Sigmoid colon (tissue), 7 donors: ENCODE data around the gene HEMGN. TPM values are rescaled to one million over a fixed set of nuclear protein-coding genes. Genes with fewer than 3 reads are reported as not detected.

ENCODE experiments used
- DNase-seq: peaks from one replicate; pipeline ENCODE4 v3.0.0-alpha.2; 2019
- H3K27ac ChIP-seq, 4 donors: fragments of 200-600 bp; sonication (generic); one replicate each; pipeline ENCODE4 v1.5.1; 2016 to 2019; ENCODE audit warnings: mild to moderate bottlenecking in 1 of 4
- H3K27me3 ChIP-seq, 3 donors: fragments of 200-600 bp; sonication (generic); one replicate each; pipeline ENCODE4 v1.5.1; 2019; ENCODE audit warnings: mild to moderate bottlenecking in 1 of 3
- H3K36me3 ChIP-seq, 4 donors: fragments of 200-600 bp; sonication (generic); one replicate each; pipeline ENCODE4 v1.5.1; 2016 to 2019
- H3K4me1 ChIP-seq, 4 donors: fragments of 200-600 bp; sonication (generic); one replicate each; pipeline ENCODE4 v1.5.1; 2017 to 2019
- H3K4me3 ChIP-seq, 4 donors: fragments of 200-600 bp; sonication (generic); one replicate each; pipeline ENCODE4 v1.5.1; 2017 to 2019; ENCODE audit warnings: mild to moderate bottlenecking in 2 of 4, moderate library complexity in 1 of 4
- H3K9me3 ChIP-seq, 4 donors: fragments of 200-600 bp in 3 of 4; sonication (generic) in 3 of 4; one replicate each; pipeline versions ENCODE4 v1.5.1 to v1.6.1; 2013 to 2019
- EP300 ChIP-seq, 4 donors: sonication (generic); formaldehyde crosslinking; IDR thresholded peaks; one replicate each; pipeline ENCODE4 v1.6.1; 2017; ENCODE audit warnings: antibody characterized with exemption in 4 of 4
- POLR2A ChIP-seq, 2 donors: fragments of 450-650 bp; IDR thresholded peaks; one replicate each; pipeline ENCODE4 v1.6.1; 2016; ENCODE audit warnings: antibody characterized with exemption in 2 of 2, mild to moderate bottlenecking in 2 of 2, moderate library complexity in 2 of 2
- POLR2AphosphoS5 ChIP-seq, 4 donors: sonication (generic); formaldehyde crosslinking; IDR thresholded peaks; one replicate each; pipeline ENCODE4 v1.6.1; 2017; ENCODE audit warnings: antibody characterized with exemption in 4 of 4
- WGBS, 2 donors: extraction: QIAGEN DNeasy Blood & Tissue Kit; methylation state at CpG; one replicate each; pipeline ENCODE4 v1.1.7; 2013; 5-methylcytosine and 5-hydroxymethylcytosine counted together
- intact Hi-C: fragments of 100-400 bp; cut with DNase I; formaldehyde crosslinking; loops from one replicate; pipeline ENCODE4 v1.15.1; 2023
- polyA plus RNA-seq, 3 donors: library from polyadenylated mRNA; stranded (reverse); fragments of 200-250 nt; gene quantifications; one replicate each; pipeline ENCODE4 v1.2.3, GENCODE V29; 2013
- total RNA-seq, 4 donors: library from RNA; depleted of rRNA; stranded (reverse); fragments of >200 nt; gene quantifications; one replicate each; pipeline ENCODE4 v1.1.0, GENCODE V29; 2016
- TF ChIP-seq, protein P1 (sequence below), 4 experiments: fragments of 450-650 bp in 3 of 4; fragments of 200-600 bp in 1 of 4; IDR thresholded peaks; one replicate each; pipeline ENCODE4 v1.5.1; 2016 to 2019; ENCODE audit warnings: antibody characterized with exemption in 4 of 4, mild to moderate bottlenecking in 3 of 4, moderate library complexity in 2 of 4
- donor health status: healthy with polysubstance abuse.
- donor health status: Bipolar disorder and iron deficiency.
- donor health status: healthy.

HEMGN gene
- total and polyA plus RNA-seq, 7 donors = 0.25 TPM; not detected in 6

DNA sequence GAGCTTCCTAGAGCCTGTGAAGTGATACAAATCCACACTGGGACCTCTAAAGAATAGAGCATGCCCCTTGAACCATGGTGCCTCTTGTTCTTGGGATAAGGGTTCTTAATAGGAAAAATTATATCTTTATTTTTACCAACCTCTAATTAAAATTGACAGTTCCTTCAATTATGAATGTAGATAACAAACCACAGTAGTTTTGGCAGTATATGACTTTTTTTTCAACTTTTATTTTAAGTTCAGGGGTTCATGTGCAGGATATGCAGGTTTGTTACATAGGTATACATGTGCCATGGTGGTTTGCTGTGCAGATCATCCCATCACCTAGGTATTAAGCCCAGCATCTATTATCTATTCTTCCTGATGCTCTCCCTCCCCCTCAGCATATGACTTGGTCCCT lies 974 bp downstream of the HEMGN start:
- peaks cover 0 to 40% (median 0%) of the 10 kb centered on the region in 3 donors for H3K27me3 ChIP-seq
- TF ChIP-seq, protein P1, sequence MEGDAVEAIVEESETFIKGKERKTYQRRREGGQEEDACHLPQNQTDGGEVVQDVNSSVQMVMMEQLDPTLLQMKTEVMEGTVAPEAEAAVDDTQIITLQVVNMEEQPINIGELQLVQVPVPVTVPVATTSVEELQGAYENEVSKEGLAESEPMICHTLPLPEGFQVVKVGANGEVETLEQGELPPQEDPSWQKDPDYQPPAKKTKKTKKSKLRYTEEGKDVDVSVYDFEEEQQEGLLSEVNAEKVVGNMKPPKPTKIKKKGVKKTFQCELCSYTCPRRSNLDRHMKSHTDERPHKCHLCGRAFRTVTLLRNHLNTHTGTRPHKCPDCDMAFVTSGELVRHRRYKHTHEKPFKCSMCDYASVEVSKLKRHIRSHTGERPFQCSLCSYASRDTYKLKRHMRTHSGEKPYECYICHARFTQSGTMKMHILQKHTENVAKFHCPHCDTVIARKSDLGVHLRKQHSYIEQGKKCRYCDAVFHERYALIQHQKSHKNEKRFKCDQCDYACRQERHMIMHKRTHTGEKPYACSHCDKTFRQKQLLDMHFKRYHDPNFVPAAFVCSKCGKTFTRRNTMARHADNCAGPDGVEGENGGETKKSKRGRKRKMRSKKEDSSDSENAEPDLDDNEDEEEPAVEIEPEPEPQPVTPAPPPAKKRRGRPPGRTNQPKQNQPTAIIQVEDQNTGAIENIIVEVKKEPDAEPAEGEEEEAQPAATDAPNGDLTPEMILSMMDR (IDR thresholded peaks at IDR 0.05) = no peak
- no peak for TF ChIP-seq POLR2A (IDR thresholded peaks at IDR 0.05)
- no peak for TF ChIP-seq EP300 (IDR thresholded peaks at IDR 0.05)
- intact Hi-C loops = no loop called here

DNA sequence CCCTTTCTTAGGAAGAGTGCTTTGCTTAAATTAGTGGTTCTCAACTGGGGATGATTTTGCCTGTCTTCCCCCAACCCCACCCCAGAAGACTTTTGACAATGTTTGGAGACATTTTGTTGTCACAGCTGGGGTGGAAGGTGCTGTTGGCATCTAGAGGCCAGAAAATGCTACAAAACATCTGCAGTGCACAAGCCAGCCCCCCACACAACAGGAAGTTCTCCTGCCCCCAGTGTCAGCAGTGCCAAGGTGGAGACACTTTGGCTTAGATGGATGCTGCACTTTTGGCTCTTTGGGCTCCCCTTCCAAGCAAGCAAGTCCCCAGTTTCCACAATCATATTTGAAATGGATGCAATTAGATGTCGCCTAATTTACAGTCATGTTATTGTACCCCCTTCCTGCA lies 2.7 kb downstream of the HEMGN start:
- intact Hi-C loops = no loop called here
- DNase-seq = no peak
- Histone ChIP-seq H3K27ac (no peak overlapping the region), H3K9me3 (no peaks in the 10 kb centered on the region), H3K36me3 (no peaks in the 10 kb centered on the region), H3K4me1 (no peaks in the 10 kb centered on the region), H3K27me3 (peaks cover 0 to 41% (median 0%) of the 10 kb centered on the region in 3 donors), H3K4me3 (no peak overlapping the region)
- TF ChIP-seq POLR2A (IDR thresholded peaks at IDR 0.05) (no peak), POLR2AphosphoS5 (IDR thresholded peaks at IDR 0.05) (no peak), EP300 (IDR thresholded peaks at IDR 0.05) (no peak)
- TF ChIP-seq, protein P1 (IDR thresholded peaks at IDR 0.05) = no peak
- 48 to 81% methylated on average over 1 of the region's 1 CpG for WGBS, 2 donors

More for the DNA sequence above, 974 bp downstream of the HEMGN start:
- H3K9me3 ChIP-seq = no peaks in the 10 kb centered on the region
- H3K36me3 ChIP-seq = no peaks in the 10 kb centered on the region
- no peak overlapping the region for H3K27ac ChIP-seq
- no peak for DNase-seq
- H3K4me1 ChIP-seq = no peaks in the 10 kb centered on the region
- H3K4me3 ChIP-seq = no peak overlapping the region

DNA sequence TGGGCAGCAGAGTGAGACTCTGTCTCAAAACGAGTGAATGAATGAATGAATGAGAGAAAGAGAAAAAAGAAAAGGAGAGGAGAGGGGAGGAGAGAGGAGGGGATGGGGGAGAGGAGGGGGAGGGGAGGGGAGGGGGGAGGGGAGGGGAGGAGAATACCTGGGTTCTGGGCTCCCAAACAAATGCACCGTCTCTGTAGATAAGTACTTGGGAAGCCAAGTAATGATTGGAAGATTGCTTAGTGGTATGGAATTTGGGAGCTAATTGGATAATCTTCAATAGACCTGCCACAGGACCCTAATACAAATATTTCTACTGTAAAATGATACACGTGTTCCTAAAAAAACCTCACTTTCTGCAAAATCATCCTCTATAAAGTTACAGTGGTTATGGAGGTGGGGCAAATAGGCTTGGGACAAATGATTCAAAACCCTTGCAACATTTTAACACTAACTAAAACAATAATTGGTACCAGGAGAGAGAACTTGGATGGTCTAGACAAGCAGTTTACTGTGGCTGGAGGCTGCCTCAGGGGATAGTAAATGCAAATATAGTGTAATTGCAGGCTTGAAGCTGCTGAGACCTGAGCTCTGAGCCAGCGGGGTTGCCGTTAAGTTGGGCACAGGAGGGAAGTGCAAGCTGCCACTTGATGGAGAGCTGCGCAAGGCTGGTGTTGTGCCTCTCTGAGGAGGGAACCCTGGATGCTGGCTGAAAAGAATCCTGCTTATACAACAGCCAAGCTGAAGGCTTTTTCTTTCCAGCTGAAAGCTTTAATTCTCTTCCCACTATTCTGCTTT lies 3.5 kb downstream of the HEMGN start:
- 42 to 46% methylated on average over 6 of the region's 6 CpGs for WGBS, 2 donors
- H3K4me3 ChIP-seq = no peak overlapping the region
- no peaks in the 10 kb centered on the region for H3K9me3 ChIP-seq
- no peaks in the 10 kb centered on the region for H3K36me3 ChIP-seq
- H3K4me1 ChIP-seq = no peaks in the 10 kb centered on the region
- H3K27me3 ChIP-seq = peaks cover 0 to 41% (median 0%) of the 10 kb centered on the region in 3 donors
- DNase-seq = no peak
- H3K27ac ChIP-seq = no peak overlapping the region
- TF ChIP-seq POLR2AphosphoS5 (IDR thresholded peaks at IDR 0.05) (no peak), POLR2A (IDR thresholded peaks at IDR 0.05) (no peak), EP300 (IDR thresholded peaks at IDR 0.05) (no peak)
- TF ChIP-seq, protein P1 (IDR thresholded peaks at IDR 0.05) = no peak
- intact Hi-C loops = no loop called here

GRCh38 chr9:97933297-97933998 lies 4.5 kb downstream of the HEMGN start:
- Histone ChIP-seq H3K27ac (no peak overlapping the region), H3K4me3 (no peak overlapping the region), H3K27me3 (peaks cover 0 to 41% (median 0%) of the 10 kb centered on the region in 3 donors), H3K9me3 (no peaks in the 10 kb centered on the region), H3K4me1 (no peaks in the 10 kb centered on the region), H3K36me3 (no peaks in the 10 kb centered on the region)
- intact Hi-C loops = no loop called here
- DNase-seq = no peak
- TF ChIP-seq EP300 (IDR thresholded peaks at IDR 0.05) (no peak), POLR2AphosphoS5 (IDR thresholded peaks at IDR 0.05) (no peak), POLR2A (IDR thresholded peaks at IDR 0.05) (no peak)
- TF ChIP-seq, protein P1 (IDR thresholded peaks at IDR 0.05) = no peak
- WGBS, 2 donors = 67 to 70% methylated on average over 4 of the region's 4 CpGs
